ENCODE results near the gene EPHA3.

- TF ChIP-seq, protein P1, sequence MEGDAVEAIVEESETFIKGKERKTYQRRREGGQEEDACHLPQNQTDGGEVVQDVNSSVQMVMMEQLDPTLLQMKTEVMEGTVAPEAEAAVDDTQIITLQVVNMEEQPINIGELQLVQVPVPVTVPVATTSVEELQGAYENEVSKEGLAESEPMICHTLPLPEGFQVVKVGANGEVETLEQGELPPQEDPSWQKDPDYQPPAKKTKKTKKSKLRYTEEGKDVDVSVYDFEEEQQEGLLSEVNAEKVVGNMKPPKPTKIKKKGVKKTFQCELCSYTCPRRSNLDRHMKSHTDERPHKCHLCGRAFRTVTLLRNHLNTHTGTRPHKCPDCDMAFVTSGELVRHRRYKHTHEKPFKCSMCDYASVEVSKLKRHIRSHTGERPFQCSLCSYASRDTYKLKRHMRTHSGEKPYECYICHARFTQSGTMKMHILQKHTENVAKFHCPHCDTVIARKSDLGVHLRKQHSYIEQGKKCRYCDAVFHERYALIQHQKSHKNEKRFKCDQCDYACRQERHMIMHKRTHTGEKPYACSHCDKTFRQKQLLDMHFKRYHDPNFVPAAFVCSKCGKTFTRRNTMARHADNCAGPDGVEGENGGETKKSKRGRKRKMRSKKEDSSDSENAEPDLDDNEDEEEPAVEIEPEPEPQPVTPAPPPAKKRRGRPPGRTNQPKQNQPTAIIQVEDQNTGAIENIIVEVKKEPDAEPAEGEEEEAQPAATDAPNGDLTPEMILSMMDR (IDR thresholded peaks at IDR 0.05) = no peak
- TF ChIP-seq EP300 (IDR thresholded peaks at IDR 0.05) (no peak), POLR2A (IDR thresholded peaks at IDR 0.05) (no peak)
Observed at GRCh38 chr3:89252860-89253259, 145.4 kb downstream of the EPHA3 start.
